PC-9 (cell line): ENCODE measurements around the gene GABPB2.

Source experiments
- EZH2 ChIP-seq: fragments of 200-600 bp; sonication (generic); IDR thresholded peaks from 2 replicates; pipeline ENCODE4 v1.8.0; 2017; ENCODE audit warnings: antibody characterized with exemption, low read depth
- TF ChIP-seq, protein P1 (sequence below): fragments of 200-600 bp; sonication (generic); conservative IDR thresholded peaks from 2 replicates; pipeline ENCODE4 v1.6.1; 2017; ENCODE audit warnings: mixed run types, antibody characterized with exemption, mild to moderate bottlenecking, moderate library complexity

DNA sequence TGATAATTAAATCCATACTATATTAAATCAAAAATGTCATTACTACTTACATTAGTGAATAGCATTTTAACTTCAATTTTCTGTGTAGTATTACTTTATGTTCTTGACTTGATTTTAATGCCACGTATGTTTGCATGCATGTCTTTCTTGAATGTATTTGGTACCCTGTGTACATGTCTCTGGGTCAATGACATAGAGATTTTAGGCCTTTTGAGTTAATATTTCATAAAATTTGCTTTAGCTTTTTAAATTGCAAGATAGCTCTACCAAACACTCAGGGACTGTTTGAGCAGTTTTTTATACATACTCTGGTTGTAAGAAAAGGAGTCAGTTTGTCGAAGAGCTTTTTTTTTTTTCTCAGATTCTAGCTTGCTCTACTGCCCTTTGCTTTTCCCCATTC, 8.9 kb upstream of the GABPB2 start:
- TF ChIP-seq, protein P1, sequence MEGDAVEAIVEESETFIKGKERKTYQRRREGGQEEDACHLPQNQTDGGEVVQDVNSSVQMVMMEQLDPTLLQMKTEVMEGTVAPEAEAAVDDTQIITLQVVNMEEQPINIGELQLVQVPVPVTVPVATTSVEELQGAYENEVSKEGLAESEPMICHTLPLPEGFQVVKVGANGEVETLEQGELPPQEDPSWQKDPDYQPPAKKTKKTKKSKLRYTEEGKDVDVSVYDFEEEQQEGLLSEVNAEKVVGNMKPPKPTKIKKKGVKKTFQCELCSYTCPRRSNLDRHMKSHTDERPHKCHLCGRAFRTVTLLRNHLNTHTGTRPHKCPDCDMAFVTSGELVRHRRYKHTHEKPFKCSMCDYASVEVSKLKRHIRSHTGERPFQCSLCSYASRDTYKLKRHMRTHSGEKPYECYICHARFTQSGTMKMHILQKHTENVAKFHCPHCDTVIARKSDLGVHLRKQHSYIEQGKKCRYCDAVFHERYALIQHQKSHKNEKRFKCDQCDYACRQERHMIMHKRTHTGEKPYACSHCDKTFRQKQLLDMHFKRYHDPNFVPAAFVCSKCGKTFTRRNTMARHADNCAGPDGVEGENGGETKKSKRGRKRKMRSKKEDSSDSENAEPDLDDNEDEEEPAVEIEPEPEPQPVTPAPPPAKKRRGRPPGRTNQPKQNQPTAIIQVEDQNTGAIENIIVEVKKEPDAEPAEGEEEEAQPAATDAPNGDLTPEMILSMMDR, result no peak
- no peak for TF ChIP-seq EZH2
